SU-DHL-6 (cell line): Measurements from ENCODE around the gene C17orf107.

Experiments used
- CTCF ChIP-seq: fragments of 200-600 bp; sonication (generic); IDR thresholded peaks from one replicate; pipeline ENCODE4 v1.5.1; 2017; ENCODE audit warnings: antibody characterized with exemption, mild to moderate bottlenecking, low read length, moderate library complexity; ENCODE audit not compliant: insufficient read depth, poor library complexity, severe bottlenecking
- EZH2phosphoT487 ChIP-seq: fragments of 200-600 bp; sonication (generic), shearing (Covaris generic); conservative IDR thresholded peaks from 2 replicates; pipeline ENCODE4 v1.6.1; 2018; ENCODE audit warnings: mild to moderate bottlenecking, antibody characterized with exemption, low read length, moderate library complexity, mixed read lengths

- no peak for TF ChIP-seq CTCF
- no peak for TF ChIP-seq EZH2phosphoT487
Measured at GRCh38 chr17:4897198-4897687, 2.1 kb upstream of the C17orf107 start.
